ENCODE data around the gene LETM1.
A peak's percentile ranks its signal among the peaks of the same experiment; 100 is the strongest.

The LETM1 gene

GRCh38 chr4:1856071-1856942 is at the start of gene LETM1:
TSS of gene LETM1 (minus strand) at chr4:1856156. CDS start at chr4:1855950, 206 bp downstream.
- peak; percentile 69 for DNase-seq

GRCh38 chr4:1904042-1904441 is 48.1 kb upstream of the LETM1 start:
- DNase-seq: no peak

GRCh38 chr4:1903035-1903434 is 47.1 kb upstream of the LETM1 start:
- DNase-seq: no peak

GRCh38 chr4:1902243-1902642 is 46.3 kb upstream of the LETM1 start:
- DNase-seq: no peak

GRCh38 chr4:1901127-1901526 is 45.2 kb upstream of the LETM1 start:
- DNase-seq: no peak

- no peak for DNase-seq
These were observed 44.7 kb upstream of the LETM1 start for GRCh38 chr4:1900624-1901023.

GRCh38 chr4:1900087-1900433 is 44.1 kb upstream of the LETM1 start:
- no peak for DNase-seq

GRCh38 chr4:1899149-1900086 is 43.5 kb upstream of the LETM1 start:
- DNase-seq: peak; percentile 59

GRCh38 chr4:1898681-1899080 is 42.7 kb upstream of the LETM1 start:
- no peak for DNase-seq

- DNase-seq: no peak
These were observed 42.1 kb upstream of the LETM1 start for GRCh38 chr4:1898007-1898406.

- no peak for DNase-seq
These were observed 40.7 kb upstream of the LETM1 start for GRCh38 chr4:1896658-1896991.

GRCh38 chr4:1895971-1896657 is 40.2 kb upstream of the LETM1 start:
- DNase-seq: no peak

GRCh38 chr4:1890979-1891570 is 35.1 kb upstream of the LETM1 start:
- DNase-seq: no peak

- no peak for DNase-seq
These were observed 31.1 kb upstream of the LETM1 start for GRCh38 chr4:1887052-1887451.

- no peak for DNase-seq
These were observed 29.5 kb upstream of the LETM1 start for GRCh38 chr4:1885414-1885813.

- DNase-seq: no peak
These were observed 27.6 kb upstream of the LETM1 start for GRCh38 chr4:1883583-1883982.

GRCh38 chr4:1882850-1883271 is 26.9 kb upstream of the LETM1 start:
- DNase-seq: no peak

- DNase-seq: no peak
These were observed 24.4 kb upstream of the LETM1 start for GRCh38 chr4:1880332-1880731.

- no peak for DNase-seq
These were observed 23.5 kb upstream of the LETM1 start for GRCh38 chr4:1879485-1879884.

- DNase-seq: no peak
These were observed 18.2 kb upstream of the LETM1 start for GRCh38 chr4:1874201-1874600.

- no peak for DNase-seq
These were observed 17.8 kb upstream of the LETM1 start for GRCh38 chr4:1873776-1874175.

- no peak for DNase-seq
These were observed 17.3 kb upstream of the LETM1 start for GRCh38 chr4:1873291-1873690.

- no peak for DNase-seq
These were observed 16.9 kb upstream of the LETM1 start for GRCh38 chr4:1872870-1873269.
